ENCODE measurements around the gene DIRAS1. TPM values are rescaled to one million over a fixed set of nuclear protein-coding genes. Genes with fewer than 3 reads are reported as not detected.

DIRAS1 gene
- total and polyA plus RNA-seq, 2 of the 4 experiments (the other 2 are of a cell fraction), result 1.4 to 10.3 TPM

DNA sequence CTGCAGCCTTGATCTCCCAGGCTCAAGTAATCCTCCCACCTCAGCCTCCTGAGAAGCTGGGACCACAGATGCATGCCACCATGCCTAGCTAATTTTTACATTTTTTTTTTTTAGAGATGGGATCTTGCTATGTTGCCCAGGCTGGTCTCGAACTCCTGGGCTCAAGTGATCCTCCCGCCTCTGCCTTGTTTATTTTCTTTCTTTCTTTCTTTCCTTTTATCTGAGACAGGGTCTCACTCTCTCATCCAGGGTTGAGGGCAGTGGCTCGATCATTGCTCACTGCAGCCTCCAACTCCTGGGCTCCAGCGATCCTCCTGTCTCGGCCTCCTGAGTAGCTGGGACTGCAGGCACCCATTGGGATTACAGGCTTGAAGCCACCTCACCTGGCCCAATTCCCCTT is 14.9 kb downstream of the DIRAS1 start:
- no TSS peak for BruUV-seq (replicated peaks)
- no peak overlapping the region for H3K4me2 ChIP-seq (ENCODE audit: low read depth, low read length)
- H2BK5ac ChIP-seq (ENCODE audit: low read depth, low read length, poor library complexity, severe bottlenecking), result no peak overlapping the region
- no peak overlapping the region for H4K5ac ChIP-seq (ENCODE audit: low read depth, low read length)
- no peak overlapping the region for H2BK15ac ChIP-seq (ENCODE audit: low read depth, low read length)
- in situ Hi-C loops (cut with MboI; ENCODE audit: low sequenced_read_pairs) (no loop called here), intact Hi-C loops (cut with micrococcal nuclease) (no loop called here), dilution Hi-C loops (cut with HindIII; ENCODE audit: low sequenced_read_pairs, unreplicated experiment) (no loop called here)
- H2BK20ac ChIP-seq (ENCODE audit: low read depth, low read length), result no peak overlapping the region
- no peak overlapping the region for H3K56ac ChIP-seq (ENCODE audit: extremely low read depth, insufficient read depth, low read length)
- H3K79me1 ChIP-seq (ENCODE audit: low read depth in 1 of 2, low read length in 2 of 2), result no peaks in the 10 kb centered on the region
- no peak overlapping the region for H3K14ac ChIP-seq (replicated peaks; ENCODE audit: low read depth, low read length)
- peaks cover 3% of the 10 kb centered on the region; the same call in 1 of the 2 replicates for H3K9me1 ChIP-seq (ENCODE audit: insufficient read depth, low read length)
- no peaks in the 10 kb centered on the region for H3K9me3 ChIP-seq (ENCODE audit: control insufficient read depth, insufficient read depth, low read length)
- no peak overlapping the region for H2AFZ ChIP-seq (replicated peaks; ENCODE audit: low read length, poor library complexity)
- no peak overlapping the region for H4K8ac ChIP-seq (ENCODE audit: low read depth in 2 of 2, low read length in 2 of 2)
- ChIA-PET CTCF (interaction anchor here (0.6 kb wide), 1 partner anchor 126 kb away, joined by 9 read pairs; no protein-coding TSS in a partner anchor), POLR2A (ENCODE audit: unreplicated experiment) (no interaction called here)
- ATAC-seq (ENCODE audit: low read depth) (no peak), DNase-seq (no peak)
- no peaks in the 10 kb centered on the region; the same call in 1 of the 2 replicates for H4K20me1 ChIP-seq (ENCODE audit: insufficient read depth, low read length)
- H4K91ac ChIP-seq (ENCODE audit: insufficient read depth, low read depth, low read length), result no peak overlapping the region
- H3K36me3 ChIP-seq (ENCODE audit: control insufficient read depth, insufficient read depth, low read length), result no peaks in the 10 kb centered on the region
- no peak overlapping the region for H3K4ac ChIP-seq (ENCODE audit: low read depth, low read length)
- no peak overlapping the region for H3K18ac ChIP-seq (ENCODE audit: low read depth, low read length)
- no peak overlapping the region for H3K27ac ChIP-seq (ENCODE audit: insufficient read depth, low read length)
- no peak overlapping the region for H3K23ac ChIP-seq (ENCODE audit: low read depth, low read length)
- peaks cover 19% of the 10 kb centered on the region for H3K27me3 ChIP-seq (ENCODE audit: control insufficient read depth, insufficient read depth, low read length)
- no CpG with 5 or more reads among the region's 5 CpGs for WGBS, 2 experiments (ENCODE audit: extremely low coverage in 2 of 2, insufficient read length in 1 of 2)
- H2AK9ac ChIP-seq (replicated peaks; ENCODE audit: low read depth, low read length, poor library complexity), result no peak overlapping the region
- TF ChIP-seq FOS (IDR thresholded peaks at IDR 0.05; ENCODE audit: low read depth, low read length) (no peak), CTCF (conservative IDR thresholded peaks at IDR 0.05; ENCODE audit: low read depth, low read length) (no peak), MXI1 (IDR thresholded peaks at IDR 0.05; ENCODE audit: borderline replicate concordance, low read depth, low read length) (no peak), BHLHE40 (IDR thresholded peaks at IDR 0.05; ENCODE audit: low read depth, low read length) (no peak), NFE2L2 (IDR thresholded peaks at IDR 0.05; ENCODE audit: low read depth, low read length) (no peak), RAD21 (IDR thresholded peaks at IDR 0.05; ENCODE audit: low read length) (no peak), MAZ (IDR thresholded peaks at IDR 0.05; ENCODE audit: borderline replicate concordance, low read depth, low read length) (no peak), MAFK (IDR thresholded peaks at IDR 0.05; ENCODE audit: low read depth, low read length) (no peak), CHD1 (IDR thresholded peaks at IDR 0.05; ENCODE audit: low read depth, low read length) (no peak), ELK1 (IDR thresholded peaks at IDR 0.05; ENCODE audit: borderline replicate concordance, low read depth, low read length) (no peak), POLR2A (IDR thresholded peaks at IDR 0.05; ENCODE audit: low read depth, low read length) (no peak), RFX5 (IDR thresholded peaks at IDR 0.05; ENCODE audit: low read depth, low read length) (no peak), SMC3 (IDR thresholded peaks at IDR 0.05; ENCODE audit: low read depth, low read length) (no peak), CEBPB (IDR thresholded peaks at IDR 0.05; ENCODE audit: low read depth, low read length) (no peak), RCOR1 (IDR thresholded peaks at IDR 0.05; ENCODE audit: insufficient replicate concordance, low read length) (no peak)
- TF ChIP-seq, protein P1, sequence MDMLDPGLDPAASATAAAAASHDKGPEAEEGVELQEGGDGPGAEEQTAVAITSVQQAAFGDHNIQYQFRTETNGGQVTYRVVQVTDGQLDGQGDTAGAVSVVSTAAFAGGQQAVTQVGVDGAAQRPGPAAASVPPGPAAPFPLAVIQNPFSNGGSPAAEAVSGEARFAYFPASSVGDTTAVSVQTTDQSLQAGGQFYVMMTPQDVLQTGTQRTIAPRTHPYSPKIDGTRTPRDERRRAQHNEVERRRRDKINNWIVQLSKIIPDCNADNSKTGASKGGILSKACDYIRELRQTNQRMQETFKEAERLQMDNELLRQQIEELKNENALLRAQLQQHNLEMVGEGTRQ (IDR thresholded peaks at IDR 0.05; ENCODE audit: low read depth, low read length), result no peak
- H2AK5ac ChIP-seq (ENCODE audit: low read depth, low read length), result no peak overlapping the region
- no peak overlapping the region for H3K9ac ChIP-seq (ENCODE audit: low read depth, low read length)
- peaks cover 2% of the 10 kb centered on the region for H3K4me1 ChIP-seq (ENCODE audit: control insufficient read depth, insufficient read depth, low read length)
- no peak overlapping the region for H3K4me3 ChIP-seq (ENCODE audit: insufficient read depth, low read depth, low read length)
- no peak overlapping the region for H2BK120ac ChIP-seq (ENCODE audit: low read depth, low read length)
